DND-41 (cell line): ENCODE measurements around the gene SHANK3.
"Not testable (repeated sequence)": the region's sequence is repeated elsewhere in the genome, so short reads cannot be mapped to it uniquely, and the experiment has no call there.

Experiments used
- CTCF ChIP-seq: IDR thresholded peaks from 2 replicates; pipeline ENCODE4 v1.5.1; 2012; ENCODE audit warnings: borderline replicate concordance, low read length, moderate library complexity, mild to moderate bottlenecking; ENCODE audit not compliant: poor library complexity, severe bottlenecking; ENCODE audit errors: extremely low read depth
- EZH2 ChIP-seq: IDR thresholded peaks from 3 replicates; pipeline ENCODE4 v1.6.1; 2012; ENCODE audit warnings: borderline replicate concordance, low read depth, mild to moderate bottlenecking, moderate library complexity, low read length, inconsistent platforms; ENCODE audit not compliant: severe bottlenecking

- not testable (repeated sequence) for TF ChIP-seq CTCF, EZH2
Observed at GRCh38 chr22:50640296-50640695, 32.3 kb upstream of the SHANK3 start.
